Measurements from ENCODE around the gene IFT43.

DNA sequence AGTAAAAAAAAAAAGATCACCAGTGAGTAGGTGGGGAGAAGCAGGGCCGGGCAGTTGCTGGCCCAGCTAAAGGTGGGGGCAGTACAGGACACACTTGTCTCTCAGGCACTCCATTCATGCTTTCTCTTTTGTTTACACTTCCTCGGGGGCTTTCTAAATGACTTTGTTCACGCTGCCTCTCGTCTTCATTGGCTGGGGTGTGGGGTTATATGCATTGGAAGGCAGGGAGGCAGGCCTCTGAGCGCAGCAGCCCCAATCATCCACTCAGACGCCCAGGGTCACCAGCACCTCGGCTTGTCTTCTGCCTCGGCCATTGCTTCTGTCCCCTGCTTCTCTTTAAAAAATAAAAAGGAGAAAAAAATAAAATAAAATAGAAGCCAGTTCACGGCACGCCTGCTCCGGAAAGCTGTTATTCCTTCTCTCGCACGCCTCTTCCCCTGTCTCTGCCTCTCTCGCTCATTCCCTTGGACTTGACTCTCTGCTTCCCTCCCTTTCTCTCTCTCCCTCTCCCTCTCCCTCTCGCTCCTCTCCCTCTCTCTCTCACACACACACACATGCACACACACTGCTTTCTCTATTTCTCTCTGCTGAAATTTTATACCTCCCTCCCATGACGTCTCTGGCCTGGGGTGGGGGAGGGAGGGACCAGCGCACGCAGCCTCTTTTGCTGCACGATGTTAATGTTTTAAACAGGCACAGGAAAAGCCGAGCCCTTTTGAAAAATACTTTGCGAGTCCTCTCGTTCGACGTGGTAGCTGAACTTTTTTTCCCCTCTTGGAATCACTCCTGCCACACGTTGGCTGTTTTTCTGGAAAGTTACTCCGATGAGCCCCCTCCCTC, 3.9 kb upstream of the IFT43 start, which contains the start of gene TGFB3:
- TF ChIP-seq, protein P1, sequence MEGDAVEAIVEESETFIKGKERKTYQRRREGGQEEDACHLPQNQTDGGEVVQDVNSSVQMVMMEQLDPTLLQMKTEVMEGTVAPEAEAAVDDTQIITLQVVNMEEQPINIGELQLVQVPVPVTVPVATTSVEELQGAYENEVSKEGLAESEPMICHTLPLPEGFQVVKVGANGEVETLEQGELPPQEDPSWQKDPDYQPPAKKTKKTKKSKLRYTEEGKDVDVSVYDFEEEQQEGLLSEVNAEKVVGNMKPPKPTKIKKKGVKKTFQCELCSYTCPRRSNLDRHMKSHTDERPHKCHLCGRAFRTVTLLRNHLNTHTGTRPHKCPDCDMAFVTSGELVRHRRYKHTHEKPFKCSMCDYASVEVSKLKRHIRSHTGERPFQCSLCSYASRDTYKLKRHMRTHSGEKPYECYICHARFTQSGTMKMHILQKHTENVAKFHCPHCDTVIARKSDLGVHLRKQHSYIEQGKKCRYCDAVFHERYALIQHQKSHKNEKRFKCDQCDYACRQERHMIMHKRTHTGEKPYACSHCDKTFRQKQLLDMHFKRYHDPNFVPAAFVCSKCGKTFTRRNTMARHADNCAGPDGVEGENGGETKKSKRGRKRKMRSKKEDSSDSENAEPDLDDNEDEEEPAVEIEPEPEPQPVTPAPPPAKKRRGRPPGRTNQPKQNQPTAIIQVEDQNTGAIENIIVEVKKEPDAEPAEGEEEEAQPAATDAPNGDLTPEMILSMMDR (IDR thresholded peaks at IDR 0.05): no peak
- TF ChIP-seq, protein P2, sequence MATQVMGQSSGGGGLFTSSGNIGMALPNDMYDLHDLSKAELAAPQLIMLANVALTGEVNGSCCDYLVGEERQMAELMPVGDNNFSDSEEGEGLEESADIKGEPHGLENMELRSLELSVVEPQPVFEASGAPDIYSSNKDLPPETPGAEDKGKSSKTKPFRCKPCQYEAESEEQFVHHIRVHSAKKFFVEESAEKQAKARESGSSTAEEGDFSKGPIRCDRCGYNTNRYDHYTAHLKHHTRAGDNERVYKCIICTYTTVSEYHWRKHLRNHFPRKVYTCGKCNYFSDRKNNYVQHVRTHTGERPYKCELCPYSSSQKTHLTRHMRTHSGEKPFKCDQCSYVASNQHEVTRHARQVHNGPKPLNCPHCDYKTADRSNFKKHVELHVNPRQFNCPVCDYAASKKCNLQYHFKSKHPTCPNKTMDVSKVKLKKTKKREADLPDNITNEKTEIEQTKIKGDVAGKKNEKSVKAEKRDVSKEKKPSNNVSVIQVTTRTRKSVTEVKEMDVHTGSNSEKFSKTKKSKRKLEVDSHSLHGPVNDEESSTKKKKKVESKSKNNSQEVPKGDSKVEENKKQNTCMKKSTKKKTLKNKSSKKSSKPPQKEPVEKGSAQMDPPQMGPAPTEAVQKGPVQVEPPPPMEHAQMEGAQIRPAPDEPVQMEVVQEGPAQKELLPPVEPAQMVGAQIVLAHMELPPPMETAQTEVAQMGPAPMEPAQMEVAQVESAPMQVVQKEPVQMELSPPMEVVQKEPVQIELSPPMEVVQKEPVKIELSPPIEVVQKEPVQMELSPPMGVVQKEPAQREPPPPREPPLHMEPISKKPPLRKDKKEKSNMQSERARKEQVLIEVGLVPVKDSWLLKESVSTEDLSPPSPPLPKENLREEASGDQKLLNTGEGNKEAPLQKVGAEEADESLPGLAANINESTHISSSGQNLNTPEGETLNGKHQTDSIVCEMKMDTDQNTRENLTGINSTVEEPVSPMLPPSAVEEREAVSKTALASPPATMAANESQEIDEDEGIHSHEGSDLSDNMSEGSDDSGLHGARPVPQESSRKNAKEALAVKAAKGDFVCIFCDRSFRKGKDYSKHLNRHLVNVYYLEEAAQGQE (IDR thresholded peaks at IDR 0.05; ENCODE audit: insufficient read depth in 1 of 2, low read depth in 2 of 2, low read length in 1 of 2): no peak
- no peak for TF ChIP-seq TCF7L2 (IDR thresholded peaks at IDR 0.05; ENCODE audit: low read depth, low read length)
- TF ChIP-seq POLR2AphosphoS5 (IDR thresholded peaks at IDR 0.05; ENCODE audit: low read depth, low read length): no peak
- no peak for TF ChIP-seq SIN3A (IDR thresholded peaks at IDR 0.05; ENCODE audit: borderline replicate concordance, insufficient read depth, low read depth, low read length)

Measured in Panc1 (cell line).